Measurements from ENCODE around the gene CACNA2D4.

The CACNA2D4 gene

DNA sequence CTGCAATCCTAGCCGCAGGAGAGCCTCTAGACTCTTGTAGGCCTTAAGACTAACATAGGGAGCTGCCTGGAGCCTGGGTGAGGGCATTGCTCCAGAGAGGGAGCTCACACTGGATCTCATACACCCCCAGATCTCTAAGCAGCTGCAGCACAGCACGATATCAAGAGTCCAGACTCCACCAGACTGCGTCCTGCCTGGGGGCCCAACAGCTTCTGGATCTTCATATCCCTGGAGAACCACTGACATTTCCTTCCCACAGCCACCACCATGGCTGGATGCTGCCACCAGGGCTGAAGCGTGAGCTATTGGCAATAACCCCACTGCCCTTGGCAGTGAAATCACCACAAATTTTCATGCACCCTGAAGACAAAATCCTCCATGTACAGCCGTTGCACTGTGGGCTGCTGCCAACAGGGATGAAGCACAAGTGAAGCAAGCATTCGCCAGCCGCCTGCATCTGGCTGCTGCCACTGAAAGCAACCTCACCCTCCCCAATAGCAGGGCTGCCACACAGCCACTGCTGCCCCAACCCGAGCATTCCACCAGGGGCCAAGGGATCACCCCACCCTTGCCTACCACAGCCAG, 28.2 kb downstream of the CACNA2D4 start:
- no peak for DNase-seq

DNA sequence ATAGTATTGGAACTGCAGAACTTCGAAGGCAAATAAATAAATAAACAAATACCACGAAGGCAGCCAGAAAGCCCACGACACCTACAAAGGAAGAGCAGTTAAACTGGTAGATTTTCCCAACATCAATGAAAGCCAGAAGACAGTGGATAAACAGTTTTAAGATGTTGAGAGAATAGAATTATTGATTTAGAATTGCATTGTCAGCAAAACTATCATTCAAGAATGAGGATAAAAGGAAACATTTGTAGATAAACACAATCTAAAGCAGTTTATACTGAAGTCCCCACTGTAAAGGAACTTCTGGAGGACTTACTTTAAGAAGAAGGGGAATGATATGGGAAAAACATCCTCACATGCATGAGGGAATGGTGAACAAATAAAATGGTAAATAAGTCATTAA, 29.5 kb downstream of the CACNA2D4 start:
- DNase-seq: no peak

DNA sequence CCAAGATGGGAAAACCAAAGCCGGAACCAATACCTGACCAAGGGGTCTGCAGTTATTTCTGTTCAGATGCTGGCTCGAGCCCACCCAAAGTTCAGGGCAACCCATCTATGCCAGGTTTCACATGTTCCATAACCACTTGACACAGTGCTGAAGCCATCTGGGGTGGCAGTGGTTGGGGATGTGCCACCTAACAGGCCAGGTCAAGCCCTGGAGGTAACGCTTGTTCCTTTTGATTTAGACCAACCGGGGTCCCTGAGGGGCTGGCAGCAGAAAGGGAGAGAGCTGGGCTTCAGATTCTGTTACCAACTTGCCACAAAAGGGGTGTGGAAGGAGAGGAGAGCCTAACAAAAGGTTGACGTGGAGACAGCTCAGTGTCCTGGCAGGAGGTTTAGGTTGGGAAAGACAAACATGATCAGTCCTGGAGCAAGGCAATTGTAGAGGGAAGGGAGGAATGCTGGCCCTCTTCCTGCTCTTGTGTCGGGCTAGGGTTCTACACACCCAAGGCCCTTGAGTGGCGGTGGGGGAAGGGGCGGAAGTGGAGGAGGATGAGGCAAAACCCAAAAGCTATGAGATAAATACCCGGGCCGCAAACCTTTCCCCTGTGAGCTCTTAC, 31.9 kb downstream of the CACNA2D4 start:
- DNase-seq: no peak

DNA sequence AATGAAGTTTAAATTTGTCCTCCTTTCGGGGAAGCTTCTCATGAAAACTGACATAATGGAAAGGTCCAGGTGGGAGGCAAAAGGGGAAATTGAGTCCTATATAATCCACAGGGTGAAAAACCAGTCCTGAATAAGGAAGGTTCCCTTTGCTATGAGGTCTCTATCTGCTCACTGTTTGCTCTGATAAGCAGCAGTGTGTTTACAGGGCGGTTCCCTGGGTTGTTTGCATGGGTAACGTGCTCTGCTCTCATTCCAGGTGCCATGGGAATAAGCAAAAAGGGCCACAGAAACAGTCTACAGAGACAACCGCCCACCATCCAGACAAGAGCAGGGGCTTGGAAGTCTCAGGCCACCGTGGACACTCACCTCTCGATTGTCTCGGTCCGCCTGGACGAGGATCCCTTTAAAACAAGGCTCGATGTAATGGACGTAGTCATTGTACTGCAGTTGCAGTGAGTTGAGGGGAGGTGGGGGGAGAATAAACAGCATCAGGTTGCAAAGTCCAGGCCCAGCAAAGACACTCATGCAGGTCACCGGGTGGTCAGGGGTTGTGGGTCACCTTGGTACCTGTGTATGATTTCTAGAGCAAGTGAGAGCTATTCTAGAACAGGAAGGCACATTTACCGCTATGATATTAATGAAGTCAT, 32.7 kb downstream of the CACNA2D4 start:
- no peak for DNase-seq

DNA sequence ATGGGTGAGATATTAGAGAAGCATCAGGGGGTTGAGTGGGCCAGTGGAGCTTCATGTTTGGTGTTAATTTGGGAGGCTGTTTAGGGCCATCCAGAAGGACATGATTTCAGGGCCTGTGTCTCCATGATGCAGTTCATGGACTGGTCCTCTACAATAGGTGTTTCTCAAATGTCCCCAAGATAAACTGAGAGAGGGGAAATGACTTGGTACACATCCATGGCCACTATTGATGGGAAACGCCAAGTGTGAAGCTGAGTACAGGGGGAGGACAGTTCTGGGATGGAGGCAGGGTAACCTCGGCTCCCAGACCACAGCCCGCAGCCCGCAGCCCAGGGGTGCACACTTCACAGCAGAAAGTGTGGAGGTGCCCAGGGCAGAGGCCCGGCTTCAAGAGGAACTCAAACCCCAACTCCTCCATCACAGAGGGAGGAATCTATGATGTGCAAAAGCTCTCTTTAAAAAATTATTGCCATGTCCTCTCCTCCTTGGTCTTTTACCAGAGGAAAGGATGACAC, 33.3 kb downstream of the CACNA2D4 start:
- DNase-seq: no peak

DNA sequence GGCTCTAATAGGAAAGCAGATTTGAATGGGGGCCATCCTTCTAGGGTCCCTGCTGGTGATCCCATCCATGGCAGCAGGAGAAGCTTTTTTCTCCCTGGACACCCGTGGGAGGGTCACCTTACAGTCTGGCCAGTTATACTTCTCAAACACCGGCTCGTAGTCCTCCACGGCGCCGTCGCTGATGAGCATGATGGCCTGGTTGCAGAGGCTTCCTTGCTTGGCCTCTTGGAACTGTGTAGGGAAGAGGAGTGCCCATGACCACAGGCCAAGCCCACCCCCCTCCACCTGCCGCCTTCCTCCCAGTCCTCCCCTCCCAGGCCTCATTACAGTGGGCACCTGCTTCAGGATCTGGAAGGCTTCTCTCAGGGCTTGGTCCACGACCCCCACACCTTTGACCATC, 33.8 kb downstream of the CACNA2D4 start:
- DNase-seq: no peak

DNA sequence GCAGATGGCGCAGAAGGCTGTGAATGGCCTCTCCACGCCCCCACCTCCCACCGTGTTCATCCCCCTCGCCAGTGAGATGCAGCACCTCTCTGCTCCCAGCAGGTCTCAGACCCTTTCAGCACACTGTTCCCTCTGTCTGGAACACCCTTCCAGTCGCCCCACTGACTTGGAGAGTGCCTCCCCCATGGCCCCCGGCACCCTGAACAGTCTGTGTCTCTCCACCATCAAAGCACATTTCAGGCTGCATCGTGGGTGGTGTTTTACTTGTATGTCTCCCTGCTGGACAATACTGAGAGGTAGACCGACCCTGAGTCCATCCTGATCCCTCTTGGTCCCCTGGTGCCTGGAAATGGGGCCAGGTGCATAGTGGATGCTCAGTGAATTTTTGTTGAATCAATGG, 34.9 kb downstream of the CACNA2D4 start:
- DNase-seq: no peak

DNA sequence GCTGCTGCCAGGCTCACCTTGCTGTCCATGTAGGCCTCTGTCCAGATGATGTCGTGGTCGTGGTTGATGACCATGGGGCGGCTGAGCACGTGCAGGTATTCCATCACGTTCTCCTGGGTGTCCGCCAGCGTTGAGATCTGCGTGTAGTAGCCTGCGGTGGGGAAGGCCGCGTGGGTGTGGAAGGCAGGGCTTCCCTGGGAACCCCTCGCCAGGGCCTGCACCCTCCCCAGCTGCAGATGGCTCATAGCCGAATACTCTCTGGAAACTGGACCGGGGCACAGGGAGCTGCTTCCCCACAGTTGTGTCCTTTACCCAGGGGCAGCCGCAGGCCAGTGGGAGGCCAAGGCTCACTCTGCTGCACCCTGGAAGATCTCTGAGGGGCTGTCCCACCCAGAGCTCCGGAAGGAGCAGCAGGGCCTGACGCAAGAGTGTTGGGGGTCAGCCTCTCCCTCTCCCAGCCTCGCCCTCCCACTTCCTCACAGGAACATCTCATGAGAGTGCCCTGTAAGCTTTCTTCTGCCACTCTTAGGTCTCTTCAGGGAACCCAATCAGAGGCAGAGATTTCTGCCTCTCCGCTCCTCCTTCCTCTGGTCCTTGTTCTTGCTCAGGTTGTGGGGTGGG, 35.5 kb downstream of the CACNA2D4 start:
- no peak for DNase-seq

DNA sequence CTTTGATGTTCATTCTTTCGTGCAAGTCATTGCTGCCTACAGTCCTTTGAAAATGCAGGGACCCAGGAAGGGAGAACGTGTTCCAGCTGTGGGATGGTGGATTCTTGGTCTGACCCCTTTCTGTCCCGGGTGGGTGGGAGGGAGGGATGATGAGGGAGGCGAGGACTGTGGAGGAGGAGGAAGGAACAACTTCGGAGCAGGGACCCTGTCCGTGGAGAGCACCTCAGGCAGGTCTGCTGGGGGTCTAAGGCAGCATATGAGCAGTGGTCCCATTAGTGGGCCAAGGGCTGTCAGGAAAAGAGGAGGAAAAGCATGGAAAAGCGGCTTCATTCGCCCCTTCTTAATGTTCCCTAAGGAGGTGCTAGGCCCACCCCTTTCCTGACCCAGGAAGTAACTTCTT, 36.0 kb downstream of the CACNA2D4 start:
- DNase-seq: no peak

DNA sequence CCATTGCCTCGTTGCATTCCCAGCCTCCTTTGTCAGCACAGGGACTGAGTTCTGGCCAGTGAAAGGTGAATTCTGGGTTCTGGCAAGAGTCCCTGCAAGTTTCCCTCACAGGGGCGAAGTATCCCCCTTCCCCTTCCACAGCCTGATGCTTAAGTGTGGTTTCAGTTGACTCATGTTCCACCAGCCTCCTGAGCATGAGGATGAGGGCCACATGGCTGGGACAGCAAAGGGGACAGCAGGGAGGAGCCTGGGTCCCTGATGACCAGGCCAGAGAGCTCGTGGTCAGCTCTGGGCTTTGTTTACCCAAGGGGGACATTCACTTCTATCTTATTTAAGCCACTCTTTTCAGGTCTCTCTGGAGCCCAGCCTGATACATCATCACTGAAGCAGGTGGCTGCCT, 36.5 kb downstream of the CACNA2D4 start:
- no peak for DNase-seq

DNA sequence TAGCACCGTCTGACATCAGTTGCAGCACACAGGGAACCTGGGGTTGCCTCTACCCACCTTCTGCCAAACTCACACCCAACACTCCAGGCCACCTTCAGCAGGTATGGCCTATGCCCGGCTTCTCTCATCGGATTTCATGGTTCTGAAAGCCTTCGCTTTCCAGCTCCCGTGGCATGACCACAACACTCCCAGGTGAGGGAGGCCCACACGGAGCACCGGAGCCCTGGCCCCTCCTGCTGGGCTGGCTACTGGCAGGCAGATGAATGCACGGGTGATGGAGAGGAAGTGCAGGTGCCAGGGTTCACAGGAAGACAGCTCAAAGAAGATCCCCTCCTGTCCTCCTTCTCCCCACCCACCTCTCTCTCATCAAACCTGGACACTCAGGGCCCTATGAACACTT, 37.2 kb downstream of the CACNA2D4 start:
- no peak for DNase-seq

DNA sequence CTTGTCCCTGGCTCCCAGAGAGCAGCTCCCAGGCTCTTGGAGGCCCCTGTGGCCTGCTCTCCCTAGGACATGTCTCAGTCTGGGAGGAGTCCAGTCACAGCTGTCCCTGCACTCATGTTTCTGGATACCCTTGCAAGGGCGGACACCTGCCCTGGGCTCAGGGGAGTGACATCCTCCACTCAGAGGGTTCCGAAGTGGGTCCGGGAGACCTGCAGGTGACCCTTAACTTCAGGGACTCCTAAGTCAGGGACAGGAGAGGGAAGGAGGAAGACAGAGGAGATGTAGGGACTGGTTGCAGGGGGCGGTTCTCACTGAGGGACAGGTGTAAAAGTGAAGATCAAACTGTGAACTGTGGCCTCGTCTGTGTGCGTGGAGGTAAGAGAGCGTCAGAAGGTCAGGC, 37.6 kb downstream of the CACNA2D4 start:
- DNase-seq: no peak

DNA sequence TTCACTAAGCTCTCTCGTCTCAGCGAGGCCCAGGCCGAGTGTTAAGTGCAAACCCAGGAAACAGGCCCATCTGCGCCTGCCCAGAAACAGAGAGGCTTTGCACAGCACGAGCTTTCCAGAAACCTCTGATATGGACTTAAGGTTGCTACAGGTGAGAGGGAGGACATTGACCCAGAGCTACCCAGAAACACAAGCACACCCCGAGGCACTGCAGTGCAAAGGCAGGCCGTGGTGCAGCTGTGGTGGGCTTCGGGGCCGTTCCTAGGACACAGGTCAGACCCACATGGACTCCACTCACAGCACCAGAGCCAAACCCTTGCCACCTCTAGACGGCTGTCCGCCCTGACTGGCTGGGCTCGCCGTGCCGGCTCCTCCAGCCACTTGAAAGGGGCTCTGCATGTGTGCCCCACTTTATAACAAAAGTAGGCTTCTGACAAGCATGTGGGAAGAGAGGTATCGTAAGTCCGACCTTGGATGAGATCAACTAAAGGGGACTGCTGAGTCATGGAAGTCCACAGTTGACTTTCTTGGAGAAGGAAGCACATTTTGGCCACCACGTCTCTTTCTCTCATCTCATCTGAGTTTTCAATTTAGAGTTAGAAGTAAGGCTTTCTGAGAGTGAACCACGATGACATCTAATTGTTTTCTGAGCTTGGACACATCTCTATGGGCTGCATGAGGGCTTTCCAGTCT, 38.2 kb downstream of the CACNA2D4 start:
- DNase-seq: no peak

DNA sequence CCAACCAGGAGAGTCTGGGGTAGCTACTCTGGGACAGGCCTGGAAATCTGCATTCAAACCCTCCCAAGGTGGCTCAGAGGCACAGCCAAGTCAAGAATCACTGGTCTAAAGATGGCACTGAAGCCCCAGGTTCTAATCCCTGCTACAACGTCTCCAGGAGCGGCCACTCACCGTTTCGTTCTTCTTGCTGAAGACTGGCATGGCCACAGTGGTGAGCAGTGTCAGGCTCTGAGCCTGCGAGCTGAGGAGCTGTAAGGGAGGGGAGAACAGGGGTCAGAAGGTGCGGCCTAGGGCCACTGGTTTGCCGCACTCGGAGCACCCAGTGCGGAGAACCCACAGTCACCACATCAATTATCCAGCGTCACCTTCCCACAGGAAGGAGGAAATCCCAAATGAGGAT, 38.8 kb downstream of the CACNA2D4 start:
- DNase-seq: no peak

DNA sequence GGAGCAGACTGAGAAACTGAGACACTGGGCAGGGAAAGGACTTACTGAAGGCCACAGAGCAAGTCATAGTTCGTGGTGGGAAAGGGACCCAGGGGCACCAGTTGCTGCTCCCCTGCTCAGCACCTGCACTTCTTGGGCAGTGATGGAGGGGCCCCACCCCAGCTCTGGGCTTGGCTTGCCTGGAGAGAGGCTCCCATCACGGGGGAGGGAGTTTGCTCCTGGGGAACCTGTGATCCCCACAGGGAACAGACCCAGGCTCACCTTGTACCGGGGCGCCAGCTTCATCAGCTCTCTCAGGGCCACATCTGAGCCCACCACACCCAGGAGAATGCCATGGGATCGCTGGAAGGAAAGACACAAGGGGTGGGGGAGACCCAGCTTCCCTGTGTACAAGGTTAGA, 39.8 kb downstream of the CACNA2D4 start:
- DNase-seq: no peak

DNA sequence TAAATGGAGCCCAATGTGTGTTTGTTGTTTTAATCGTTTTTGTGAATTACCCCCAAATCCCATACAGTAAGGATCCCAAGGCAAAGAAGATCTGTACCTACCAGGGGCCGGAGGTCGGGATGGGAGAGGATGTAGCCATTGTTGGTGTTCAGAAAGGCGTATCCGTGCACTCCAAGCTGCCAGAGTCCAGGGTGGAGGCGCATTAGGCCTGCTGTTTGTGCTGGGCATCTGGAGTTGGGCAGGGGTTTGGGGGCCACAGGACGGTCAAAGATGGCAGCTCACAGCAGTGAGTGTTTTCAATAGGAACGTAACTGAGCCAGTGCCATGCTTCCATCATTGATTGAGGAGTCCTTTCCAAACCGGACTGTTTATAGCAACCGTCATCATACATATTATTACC, 40.2 kb downstream of the CACNA2D4 start:
- no peak for DNase-seq

DNA sequence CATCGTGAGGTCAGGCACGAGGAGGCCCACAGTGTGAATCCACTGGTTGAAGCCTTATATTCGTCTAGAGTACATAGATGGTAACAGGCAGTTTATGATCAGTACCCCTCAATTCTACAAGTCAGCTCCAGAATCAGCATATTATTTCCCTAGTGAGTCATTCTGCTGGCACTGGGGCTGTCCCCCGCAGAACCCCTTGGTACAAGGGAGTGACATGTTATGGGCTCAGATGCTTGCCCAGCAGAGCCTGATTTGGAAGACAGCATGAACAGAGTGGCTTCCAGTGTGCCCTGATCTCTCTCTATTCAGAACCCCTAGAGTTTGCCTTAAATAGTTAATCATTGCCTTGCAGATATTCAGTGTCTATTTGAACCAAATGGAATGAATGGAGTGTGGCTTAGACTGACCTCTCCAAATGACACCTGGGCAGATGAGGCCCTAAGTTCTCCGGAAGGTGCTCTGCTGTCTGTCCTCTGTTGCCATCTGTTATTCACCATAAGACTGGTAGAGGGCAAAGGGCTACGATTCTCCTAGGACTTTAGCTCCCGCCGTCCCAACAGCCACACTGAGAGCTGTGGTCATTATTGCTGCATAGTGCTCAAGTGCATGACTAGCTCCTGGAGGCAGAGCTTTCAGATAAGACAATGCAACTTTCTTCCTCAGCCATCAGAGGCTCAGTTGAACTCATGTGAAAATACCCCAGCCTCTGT, 41.1 kb downstream of the CACNA2D4 start:
- no peak for DNase-seq

DNA sequence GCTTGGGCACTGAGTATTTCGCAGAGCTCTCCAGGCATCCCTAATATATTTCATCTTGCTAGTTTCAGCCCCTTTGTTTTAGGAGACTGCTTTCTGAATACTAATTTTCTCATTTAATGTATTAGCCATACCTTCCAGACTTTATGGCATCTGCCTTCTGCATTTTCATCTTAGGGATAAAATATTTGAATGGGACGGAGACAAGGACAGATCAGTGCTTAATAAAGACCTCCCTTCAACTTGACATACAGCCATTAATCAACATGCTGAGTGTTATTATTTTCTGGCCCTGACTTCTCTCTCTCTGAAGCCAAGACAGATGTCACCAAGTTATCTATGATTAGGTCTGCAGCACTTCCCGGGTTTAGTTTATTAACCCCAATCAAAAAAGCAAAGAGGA, 42.4 kb downstream of the CACNA2D4 start:
- no peak for DNase-seq

DNA sequence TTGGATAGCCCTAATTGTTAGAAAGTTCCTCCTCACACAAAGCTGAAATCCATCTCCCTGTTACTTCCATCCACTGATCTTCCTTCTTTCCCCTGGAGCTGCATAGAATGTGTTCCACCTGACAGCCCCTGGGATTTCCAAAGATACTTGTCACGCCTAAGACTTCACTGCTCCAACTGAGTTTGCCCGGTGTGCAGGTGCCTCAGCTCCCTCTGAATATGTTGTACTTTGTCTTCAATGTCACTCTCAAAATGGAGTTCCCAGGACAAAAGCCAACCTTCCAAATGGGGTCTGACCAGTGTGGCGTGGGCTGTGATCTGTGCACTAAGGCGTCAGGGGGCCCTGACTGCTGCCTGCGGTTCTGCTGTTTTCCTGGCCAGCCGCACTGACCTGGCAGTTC, 42.8 kb downstream of the CACNA2D4 start:
- DNase-seq: no peak

DNA sequence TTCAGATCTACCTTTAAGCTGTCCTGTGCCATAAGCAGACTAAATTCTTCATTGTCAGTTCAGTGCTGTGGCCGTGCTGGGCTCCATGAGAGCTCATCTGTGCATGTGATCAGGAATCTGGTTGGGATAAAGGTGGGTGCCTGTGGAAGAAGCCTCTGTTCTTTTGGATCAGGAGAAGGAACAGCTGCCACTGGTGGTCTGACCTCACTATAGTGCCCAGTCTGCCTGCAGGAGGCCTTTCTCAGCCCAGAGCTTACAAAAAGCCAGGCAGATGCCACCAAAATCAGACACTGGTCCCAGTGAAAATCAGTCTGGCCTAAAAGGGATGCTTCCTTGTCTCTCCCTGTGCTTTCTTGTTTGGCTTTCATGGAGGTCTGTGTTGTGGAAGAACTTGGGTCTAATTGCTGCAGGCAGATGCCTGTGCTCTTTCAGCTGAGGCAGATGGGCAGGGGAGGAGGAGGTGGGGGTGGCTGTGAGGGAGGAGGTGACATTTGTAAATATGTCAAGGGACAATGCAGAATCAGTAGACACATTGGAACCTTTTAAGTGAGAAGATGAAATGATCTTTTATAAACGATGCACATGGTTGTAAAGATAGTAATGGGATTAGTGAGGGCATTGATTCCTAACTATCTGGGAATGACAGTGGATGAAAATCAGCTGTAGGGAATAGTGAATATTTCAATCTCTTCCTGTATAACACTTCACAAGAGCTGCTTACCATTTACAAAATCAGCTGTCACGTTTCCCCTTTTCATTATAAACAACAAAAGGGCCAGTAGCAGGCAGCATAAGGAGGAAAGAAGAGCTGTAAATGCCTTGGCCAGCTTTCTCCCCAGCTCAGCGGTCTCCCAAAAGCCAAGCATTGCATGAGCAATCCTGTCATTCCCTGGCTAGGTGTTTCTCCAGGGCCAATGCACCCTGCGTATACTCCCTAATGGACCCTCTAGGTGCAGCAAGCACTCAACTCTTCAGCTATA, 44.6 kb downstream of the CACNA2D4 start:
- DNase-seq: no peak

Measured in hypothalamus (tissue), 51 donors.